ENCODE data around the gene SLCO4C1.

DNA sequence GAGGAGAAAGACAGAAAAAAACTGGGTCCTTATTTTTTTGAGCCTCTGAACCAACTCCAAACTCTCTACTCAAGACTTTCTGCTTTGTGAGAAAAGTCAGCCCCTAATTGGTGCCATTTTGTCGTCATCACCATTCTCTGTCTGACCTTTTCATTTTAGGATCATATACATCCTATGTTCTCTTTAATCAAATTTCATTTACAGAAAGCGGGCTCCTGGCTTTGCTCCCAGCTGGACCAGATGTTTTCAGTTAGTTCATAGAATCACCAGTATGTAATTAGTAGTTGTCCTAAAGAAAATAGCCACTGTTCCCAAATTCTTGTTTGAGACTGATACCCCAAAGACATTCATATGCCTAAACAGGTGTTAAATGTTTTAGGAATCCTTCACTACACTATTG is 28.6 kb upstream of the SLCO4C1 start:
- TF ChIP-seq, protein P1, sequence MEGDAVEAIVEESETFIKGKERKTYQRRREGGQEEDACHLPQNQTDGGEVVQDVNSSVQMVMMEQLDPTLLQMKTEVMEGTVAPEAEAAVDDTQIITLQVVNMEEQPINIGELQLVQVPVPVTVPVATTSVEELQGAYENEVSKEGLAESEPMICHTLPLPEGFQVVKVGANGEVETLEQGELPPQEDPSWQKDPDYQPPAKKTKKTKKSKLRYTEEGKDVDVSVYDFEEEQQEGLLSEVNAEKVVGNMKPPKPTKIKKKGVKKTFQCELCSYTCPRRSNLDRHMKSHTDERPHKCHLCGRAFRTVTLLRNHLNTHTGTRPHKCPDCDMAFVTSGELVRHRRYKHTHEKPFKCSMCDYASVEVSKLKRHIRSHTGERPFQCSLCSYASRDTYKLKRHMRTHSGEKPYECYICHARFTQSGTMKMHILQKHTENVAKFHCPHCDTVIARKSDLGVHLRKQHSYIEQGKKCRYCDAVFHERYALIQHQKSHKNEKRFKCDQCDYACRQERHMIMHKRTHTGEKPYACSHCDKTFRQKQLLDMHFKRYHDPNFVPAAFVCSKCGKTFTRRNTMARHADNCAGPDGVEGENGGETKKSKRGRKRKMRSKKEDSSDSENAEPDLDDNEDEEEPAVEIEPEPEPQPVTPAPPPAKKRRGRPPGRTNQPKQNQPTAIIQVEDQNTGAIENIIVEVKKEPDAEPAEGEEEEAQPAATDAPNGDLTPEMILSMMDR (IDR thresholded peaks at IDR 0.05) = no peak
- no peak for TF ChIP-seq POLR2A (IDR thresholded peaks at IDR 0.05)
